Stimulated activated CD4-positive, alpha-beta T cell treated with anti-CD3 and anti-CD28 coated beads, Interleukin-4, amount 100 ng/mL, for 48 hours (primary cell): ENCODE data around the gene CLSTN2.

Experiments
- DNase-seq, 2 donors: peaks; one replicate each; pipeline ENCODE4 v3.0.0-alpha.2; 2020; ENCODE audit warnings: low read depth in 2 of 2

CLSTN2 gene

GRCh38 chr3:140546649-140547048 lies 611.7 kb downstream of the CLSTN2 start:
- DNase-seq = no peak

GRCh38 chr3:140552403-140552802 lies 617.4 kb downstream of the CLSTN2 start:
- DNase-seq = no peak

DNA sequence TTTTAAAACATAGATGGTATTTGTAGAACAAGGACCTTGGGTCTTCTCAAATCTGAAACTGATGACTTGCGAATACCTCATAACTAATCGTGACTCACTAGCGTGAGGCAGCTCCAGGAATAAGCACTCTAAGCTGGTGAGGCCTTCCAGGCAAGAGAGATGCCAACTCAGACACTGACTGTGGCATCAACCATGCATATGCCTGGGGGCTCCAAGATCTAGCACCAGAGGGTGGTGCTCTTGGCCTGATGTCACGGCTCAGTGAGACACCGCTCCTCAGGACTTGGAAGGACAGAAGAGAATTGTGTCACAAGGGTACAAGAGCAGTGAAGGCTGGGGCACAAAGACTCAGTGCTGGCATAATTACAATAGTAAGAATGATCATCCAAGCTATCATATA lies 617.9 kb downstream of the CLSTN2 start:
- no peak for DNase-seq

- no peak for DNase-seq
Observed at GRCh38 chr3:140553591-140553990, 618.6 kb downstream of the CLSTN2 start.

- no peak for DNase-seq
Observed at GRCh38 chr3:140555666-140556065, 620.7 kb downstream of the CLSTN2 start.

GRCh38 chr3:140557476-140557875 lies 622.5 kb downstream of the CLSTN2 start:
- DNase-seq = no peak

GRCh38 chr3:140559546-140559945 lies 624.6 kb downstream of the CLSTN2 start:
- DNase-seq = no peak

- no peak for DNase-seq
Observed at GRCh38 chr3:140563206-140563760, 628.3 kb downstream of the CLSTN2 start.

DNA sequence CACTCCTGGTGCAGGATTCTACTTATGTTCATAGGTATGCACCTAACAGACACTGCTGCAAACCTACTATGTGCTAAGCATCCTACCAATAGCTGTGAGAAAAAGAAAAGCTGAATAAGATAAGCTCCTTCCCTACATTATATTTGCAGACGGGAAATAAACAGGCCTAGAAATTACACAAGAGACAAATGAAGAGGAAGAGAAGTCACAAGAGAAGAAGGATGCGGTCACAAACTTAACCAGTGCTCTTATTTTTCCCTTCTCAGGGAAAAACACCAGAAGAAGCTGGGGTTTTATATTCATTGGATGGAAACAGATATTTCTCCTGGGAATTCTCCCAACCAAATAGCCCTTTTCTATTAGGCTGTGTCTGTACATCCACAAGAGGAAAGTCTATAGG lies 633.1 kb downstream of the CLSTN2 start:
- no peak for DNase-seq

GRCh38 chr3:140568842-140569520 lies 634.0 kb downstream of the CLSTN2 start:
- DNase-seq = no peak

DNA sequence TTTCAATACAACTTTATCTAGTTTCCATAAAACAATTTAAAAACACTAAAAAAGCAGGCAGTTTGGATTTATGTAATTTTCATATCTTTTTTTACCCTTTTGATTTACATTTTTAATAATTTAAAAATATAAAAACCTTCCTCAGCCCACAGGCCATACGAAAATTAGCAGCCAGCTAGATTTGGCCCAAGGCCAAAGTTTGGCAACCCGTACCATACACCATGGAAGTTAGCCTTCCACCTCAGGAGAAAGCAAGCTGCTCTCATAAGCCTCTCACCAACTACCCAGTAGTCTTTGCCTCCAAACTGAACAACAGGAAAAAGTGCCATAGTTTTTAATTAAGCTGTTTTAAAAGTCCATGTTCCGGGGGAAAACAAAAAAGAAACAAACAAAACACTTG lies 635.6 kb downstream of the CLSTN2 start:
- no peak for DNase-seq

DNA sequence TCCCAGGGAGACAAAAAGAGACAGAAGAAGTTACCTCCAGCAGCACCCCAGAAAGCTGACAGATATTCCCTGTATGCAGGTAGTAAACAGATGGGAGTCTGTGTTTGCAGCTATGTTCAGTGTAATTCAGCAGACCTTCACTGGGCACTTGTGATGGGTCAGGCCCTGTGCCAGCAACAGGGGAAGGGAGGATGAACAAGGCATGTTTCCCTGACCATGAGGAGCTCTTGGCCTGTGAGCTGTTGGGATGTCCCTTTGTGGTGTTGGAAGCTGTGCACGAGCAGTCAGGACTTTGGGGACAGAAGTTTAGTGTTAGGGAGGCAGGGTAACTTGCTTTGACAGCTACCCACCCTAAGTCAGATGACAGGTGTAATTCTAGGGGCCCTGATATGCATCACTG lies 636.9 kb downstream of the CLSTN2 start:
- DNase-seq = no peak

DNA sequence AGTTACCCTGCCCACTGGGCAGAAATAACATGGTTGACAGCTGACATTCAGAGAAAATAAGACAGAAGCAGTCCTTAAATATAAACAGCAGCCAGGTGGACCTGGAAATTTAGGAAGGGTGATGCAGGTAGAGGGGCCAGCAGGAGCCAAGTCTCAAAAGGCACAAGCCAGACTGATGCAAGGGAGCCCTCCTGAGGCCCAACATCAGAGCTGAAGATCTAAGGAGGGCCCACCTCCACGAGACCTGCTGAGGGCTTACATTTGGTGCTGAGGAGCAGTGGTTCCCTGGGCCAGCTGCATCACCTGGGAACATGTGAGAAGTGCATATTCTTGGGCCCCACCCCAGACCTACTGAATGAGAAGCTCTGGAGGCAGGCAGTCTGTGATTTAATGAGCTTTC lies 637.3 kb downstream of the CLSTN2 start:
- DNase-seq = no peak

DNA sequence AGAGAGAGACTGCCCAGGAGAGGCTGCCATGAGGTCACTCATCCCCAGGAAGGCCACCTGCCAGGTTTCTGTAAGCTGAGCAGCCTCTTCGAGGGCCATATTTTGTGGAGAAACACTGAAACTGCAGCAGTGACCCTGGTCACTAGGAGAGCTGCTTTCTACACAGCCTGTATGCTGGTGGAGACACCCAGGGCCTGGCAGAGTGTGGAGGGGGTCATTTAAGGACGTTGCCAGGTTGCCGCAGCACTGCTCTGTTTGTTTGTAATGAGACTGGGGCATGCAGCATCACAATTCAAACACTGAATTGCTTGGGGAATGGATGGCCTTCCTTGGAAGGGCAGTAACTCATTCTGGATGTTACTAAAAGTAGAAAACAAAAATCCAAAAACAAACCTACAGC lies 638.0 kb downstream of the CLSTN2 start:
- DNase-seq = no peak

DNA sequence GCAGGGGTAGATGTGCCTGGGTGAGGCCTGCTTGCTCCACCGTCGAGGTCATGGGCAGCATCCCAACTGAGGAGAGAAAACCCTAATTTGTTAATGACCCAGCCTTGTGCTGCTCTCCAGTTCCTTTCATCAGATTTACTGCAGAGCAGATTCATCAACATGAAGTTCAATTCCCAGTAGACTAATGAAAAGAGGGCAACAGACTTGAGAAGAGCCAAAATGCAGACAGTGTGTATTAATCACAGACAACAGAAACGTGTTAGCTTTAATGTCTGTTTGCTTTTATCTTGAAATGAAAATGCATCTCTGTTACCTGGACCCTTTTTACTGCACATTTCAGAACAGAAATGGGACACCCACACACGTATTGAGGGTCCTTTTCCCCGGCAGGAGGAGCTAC lies 639.4 kb downstream of the CLSTN2 start:
- DNase-seq = no peak

DNA sequence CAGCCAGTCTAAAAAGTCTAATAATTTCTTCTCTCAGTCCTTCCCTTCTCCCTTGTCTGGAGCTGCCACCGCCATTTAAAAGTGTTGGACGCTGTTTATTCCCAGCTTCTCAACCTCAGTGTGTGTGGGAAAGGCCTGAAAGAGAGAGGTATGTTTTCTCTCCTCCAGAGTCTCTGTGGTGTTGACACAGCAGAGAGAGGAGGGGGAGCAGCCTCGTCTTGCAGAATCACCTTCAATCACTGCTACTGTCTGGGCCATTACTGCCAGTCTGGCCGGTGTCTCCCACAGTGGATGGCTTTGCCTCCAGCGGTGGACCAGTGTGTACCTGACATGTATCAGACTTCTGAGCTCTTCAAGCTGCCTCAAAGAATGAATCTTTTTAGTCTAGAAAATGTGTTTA lies 641.5 kb downstream of the CLSTN2 start:
- DNase-seq = no peak

- DNase-seq = no peak
Observed at GRCh38 chr3:140577911-140578310, 642.9 kb downstream of the CLSTN2 start.

DNA sequence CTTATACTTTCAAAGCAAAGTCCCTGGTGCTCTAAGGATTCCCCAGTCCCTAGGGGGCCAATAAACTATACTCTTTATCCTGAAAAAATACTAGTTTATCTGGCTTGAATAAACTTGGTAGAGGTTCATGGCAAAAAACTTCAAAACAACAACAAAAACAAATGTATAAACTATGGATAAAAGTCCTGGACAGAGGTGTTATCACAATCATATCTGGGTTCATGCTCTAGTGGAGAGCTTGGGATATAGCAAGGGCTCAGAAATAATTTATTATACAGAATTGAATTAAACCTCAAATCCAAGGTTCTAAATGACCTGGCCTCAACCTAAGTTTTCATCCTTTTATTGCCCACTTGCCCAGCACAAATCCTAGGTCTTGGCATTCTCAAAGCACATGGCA lies 644.3 kb downstream of the CLSTN2 start:
- no peak for DNase-seq

- DNase-seq = no peak
Observed at GRCh38 chr3:140580746-140581145, 645.8 kb downstream of the CLSTN2 start.

GRCh38 chr3:140584549-140584948 lies 649.6 kb downstream of the CLSTN2 start:
- DNase-seq = no peak

- no peak for DNase-seq
Observed at GRCh38 chr3:140585828-140586227, 650.8 kb downstream of the CLSTN2 start.

DNA sequence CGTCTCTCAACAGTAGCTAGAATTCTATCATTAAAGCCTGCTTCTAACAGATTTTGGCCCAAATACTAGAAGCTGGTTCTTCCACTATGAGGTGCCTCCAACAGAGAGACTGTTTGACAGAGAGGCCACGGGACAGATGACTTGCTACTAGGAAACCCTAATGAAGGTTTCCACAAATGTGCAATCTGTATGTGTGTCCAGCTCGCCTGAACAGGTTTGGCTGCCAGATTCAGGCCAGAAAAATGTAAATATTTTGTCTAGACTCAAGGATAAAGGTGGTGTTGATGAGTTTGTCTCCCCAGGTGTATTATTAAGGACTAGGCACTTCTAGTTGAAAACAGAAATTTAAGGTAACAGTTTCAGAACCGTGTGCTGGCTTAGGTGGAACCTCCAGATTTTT lies 651.3 kb downstream of the CLSTN2 start:
- DNase-seq = no peak

GRCh38 chr3:140588558-140588957 lies 653.6 kb downstream of the CLSTN2 start:
- DNase-seq = no peak

- no peak for DNase-seq
Observed at GRCh38 chr3:140593766-140594165, 658.8 kb downstream of the CLSTN2 start.
